H1 (cell line): ENCODE measurements around the gene HOXB6. TPM values are rescaled to one million over a fixed set of nuclear protein-coding genes. Genes with fewer than 3 reads are reported as not detected.

ENCODE experiments used
- CTCF ChIA-PET: fragments of 300-600 bp; sonication (Branson Sonifier 250); formaldehyde crosslinking; loops from one replicate; lab custom pipeline; 2021; ENCODE audit not compliant: partially characterized antibody; lab: Charles Lee
- POLR2A ChIA-PET: fragments of 300-600 bp; sonication (Branson Sonifier 250); formaldehyde crosslinking; loops from one replicate; lab custom pipeline; 2021; ENCODE audit warnings: inconsistent platforms; ENCODE audit not compliant: partially characterized antibody; lab: Charles Lee
- DNase-seq, 2 experiments: peaks; one replicate each; pipeline versions ENCODE4 v3.0.0 to v3.0.0-alpha.2; 2010 to 2022; ENCODE audit warnings: low spot score in 2 of 2, low read depth in 1 of 2, mixed read lengths in 1 of 2
- FAIRE-seq: peaks from 2 replicates; lab custom pipeline; 2011; peaks lifted over from hg19 to GRCh38; lab: Jason Lieb, UNC
- H2AFZ ChIP-seq: 2 replicates; pipeline ENCODE4 v1.8.1; 2012; ENCODE audit warnings: low read length, inconsistent platforms
- H2AK5ac ChIP-seq: 2 replicates; pipeline ENCODE4 v1.6.1; 2013; ENCODE audit warnings: low read depth, low read length
- H2BK120ac ChIP-seq: replicated peaks from 2 replicates; pipeline ENCODE3; 2013; ENCODE audit warnings: low read depth, low read length, inconsistent platforms
- H2BK12ac ChIP-seq: 2 replicates; pipeline ENCODE4 v1.6.1; 2013; ENCODE audit warnings: low read depth, low read length
- H2BK15ac ChIP-seq: 2 replicates; pipeline ENCODE4 v1.6.1; 2013; ENCODE audit warnings: low read length
- H2BK20ac ChIP-seq: 2 replicates; pipeline ENCODE4 v1.6.1; 2013; ENCODE audit warnings: low read length
- H2BK5ac ChIP-seq: 2 replicates; pipeline ENCODE4 v1.6.1; 2013; ENCODE audit warnings: low read depth, low read length
- H3K14ac ChIP-seq: 2 replicates; pipeline ENCODE4 v1.6.1; 2013; ENCODE audit warnings: inconsistent platforms; ENCODE audit not compliant: insufficient read length
- H3K18ac ChIP-seq: 2 replicates; pipeline ENCODE4 v1.6.1; 2013; ENCODE audit warnings: low read length; ENCODE audit errors: extremely low read depth
- H3K23ac ChIP-seq: 2 replicates; pipeline ENCODE4 v1.6.1; 2013; ENCODE audit warnings: inconsistent platforms; ENCODE audit not compliant: insufficient read length
- H3K23me2 ChIP-seq: 2 replicates; pipeline ENCODE4 v1.6.1; 2013; ENCODE audit warnings: low read depth, low read length
- H3K27ac ChIP-seq: 2 replicates; pipeline ENCODE4 v1.6.1; 2011; ENCODE audit warnings: low read depth, low read length, inconsistent platforms
- H3K27me3 ChIP-seq, 4 experiments: replicated peaks in 1 of 4; 1 replicate in 1 of 4; 2 replicates in 3 of 4; pipeline versions ENCODE4 v1.6.1 to v1.8.1; 2011 to 2013; ENCODE audit warnings: low read length in 3 of 4, mild to moderate bottlenecking in 3 of 4, inconsistent platforms in 2 of 4, mixed read lengths in 2 of 4, moderate library complexity in 1 of 4; ENCODE audit not compliant: control insufficient read depth in 3 of 4, insufficient read depth in 3 of 4; ENCODE audit errors: extremely low read depth in 1 of 4
- H3K36me3 ChIP-seq, 4 experiments: 2 replicates each; pipeline versions ENCODE4 v1.6.1 to v1.8.1; 2011 to 2013; ENCODE audit warnings: mild to moderate bottlenecking in 4 of 4, low read length in 3 of 4, moderate library complexity in 2 of 4, control low read depth in 1 of 4, inconsistent platforms in 1 of 4; ENCODE audit not compliant: insufficient read depth in 4 of 4, control insufficient read depth in 2 of 4
- H3K4ac ChIP-seq: replicated peaks from 2 replicates; pipeline ENCODE3; 2013; ENCODE audit warnings: low read length, low read depth, mixed read lengths, inconsistent platforms; ENCODE audit not compliant: insufficient read length
- H3K4me1 ChIP-seq, 4 experiments: replicated peaks in 1 of 4; 1 replicate in 1 of 4; 2 replicates in 3 of 4; pipeline versions ENCODE4 v1.6.1 to v1.8.1; 2011 to 2013; ENCODE audit warnings: low read length in 3 of 4, inconsistent platforms in 2 of 4, mixed read lengths in 1 of 4; ENCODE audit not compliant: insufficient read depth in 4 of 4, control insufficient read depth in 3 of 4
- H3K4me2 ChIP-seq, 2 experiments: 2 replicates each; pipeline versions ENCODE4 v1.6.1 to v1.8.1; 2011 to 2013; ENCODE audit warnings: low read depth in 2 of 2, low read length in 2 of 2, control low read depth in 1 of 2, inconsistent platforms in 1 of 2, mild to moderate bottlenecking in 1 of 2; ENCODE audit not compliant: insufficient read depth in 1 of 2
- H3K4me3 ChIP-seq, 4 experiments: fragments of 200-600, 300-600 bp in 1 of 4; sonication (generic), shearing (Covaris generic), sonication (Bioruptor Twin) in 1 of 4; 2 replicates each; pipeline versions ENCODE4 v1.5.1 to v1.8.1; 2011 to 2016; ENCODE audit warnings: low read length in 4 of 4, low read depth in 3 of 4, control low read depth in 2 of 4, inconsistent platforms in 2 of 4, mild to moderate bottlenecking in 2 of 4, mixed read lengths in 1 of 4, moderate library complexity in 1 of 4; ENCODE audit not compliant: insufficient read depth in 2 of 4; ENCODE audit errors: extremely low read depth in 1 of 4
- H3K56ac ChIP-seq: replicated peaks from 2 replicates; pipeline ENCODE3; 2013; ENCODE audit warnings: low read depth, mild to moderate bottlenecking, mixed read lengths, low read length, inconsistent platforms; ENCODE audit not compliant: insufficient read length
- H3K79me1 ChIP-seq: 2 replicates; pipeline ENCODE4 v1.6.1; 2013; ENCODE audit warnings: low read depth, low read length, control low read depth
- H3K79me2 ChIP-seq, 2 experiments: 2 replicates each; pipeline versions ENCODE4 v1.6.1 to v1.8.1; 2012 to 2013; ENCODE audit warnings: low read length in 2 of 2, mild to moderate bottlenecking in 2 of 2, inconsistent platforms in 1 of 2; ENCODE audit not compliant: insufficient read depth in 2 of 2, control insufficient read depth in 1 of 2
- H3K9ac ChIP-seq, 4 experiments: replicated peaks in 1 of 4; 1 replicate in 1 of 4; 2 replicates in 3 of 4; pipeline versions ENCODE4 v1.6.1 to v1.8.1; 2011 to 2013; ENCODE audit warnings: low read depth in 3 of 4, low read length in 3 of 4, control low read depth in 2 of 4, mild to moderate bottlenecking in 2 of 4, moderate library complexity in 2 of 4, inconsistent platforms in 1 of 4; ENCODE audit errors: extremely low read depth in 1 of 4
- H3K9me3 ChIP-seq, 2 experiments: 2 replicates each; pipeline versions ENCODE4 v1.6.1 to v1.8.1; 2012 to 2013; ENCODE audit warnings: mild to moderate bottlenecking in 2 of 2, moderate library complexity in 2 of 2, control low read depth in 1 of 2, inconsistent platforms in 1 of 2, low read depth in 1 of 2, low read length in 1 of 2, mixed read lengths in 1 of 2; ENCODE audit not compliant: insufficient read depth in 2 of 2
- H4K20me1 ChIP-seq, 2 experiments: replicated peaks in 1 of 2; 2 replicates each; pipeline versions ENCODE3 to v1.8.1; 2011 to 2013; ENCODE audit warnings: inconsistent platforms in 2 of 2, low read length in 2 of 2, mild to moderate bottlenecking in 1 of 2; ENCODE audit not compliant: insufficient read depth in 2 of 2, control insufficient read depth in 1 of 2
- H4K5ac ChIP-seq: 2 replicates; pipeline ENCODE4 v1.6.1; 2013; ENCODE audit warnings: low read length, low read depth, mixed read lengths, inconsistent platforms; ENCODE audit not compliant: insufficient read length
- H4K8ac ChIP-seq: 2 replicates; pipeline ENCODE4 v1.8.0; 2013; ENCODE audit warnings: mild to moderate bottlenecking, moderate library complexity, low read length, inconsistent platforms; ENCODE audit not compliant: insufficient read depth; ENCODE audit errors: extremely low read depth
- H4K91ac ChIP-seq: replicated peaks from 2 replicates; pipeline ENCODE3; 2013; ENCODE audit warnings: low read length, mixed read lengths, inconsistent platforms; ENCODE audit not compliant: insufficient read length
- ASH2L ChIP-seq: fragments of 200-600, 300-600 bp; sonication (generic); IDR thresholded peaks from one replicate; pipeline ENCODE4 v1.7.1; 2017; ENCODE audit warnings: low read length
- BRCA1 ChIP-seq: IDR thresholded peaks from 2 replicates; pipeline ENCODE4 v1.6.1; 2012; ENCODE audit warnings: low read depth, low read length, improper control_type of control experiment
- CHD1 ChIP-seq: IDR thresholded peaks from 2 replicates; pipeline ENCODE4 v1.6.1; 2012; ENCODE audit warnings: low read depth, low read length, improper control_type of control experiment
- EZH2 ChIP-seq: fragments of 200-600 bp; sonication (generic); IDR thresholded peaks from 2 replicates; pipeline ENCODE4 v1.7.1; 2012; ENCODE audit warnings: low read depth, mild to moderate bottlenecking, moderate library complexity, low read length, inconsistent platforms; ENCODE audit not compliant: severe bottlenecking
- KDM1A ChIP-seq: fragments of 200-600, 300-600 bp; sonication (generic); IDR thresholded peaks from 2 replicates; pipeline ENCODE4 v1.7.1; 2016; ENCODE audit warnings: mild to moderate bottlenecking, low read length, borderline replicate concordance
- POLR2A ChIP-seq, 2 experiments: IDR thresholded peaks; 1 replicate in 1 of 2; 2 replicates in 1 of 2; pipeline ENCODE4 v1.6.1; 2011; ENCODE audit warnings: low read depth in 2 of 2, low read length in 2 of 2, mild to moderate bottlenecking in 2 of 2; ENCODE audit errors: control extremely low read depth in 1 of 2
- RNF2 ChIP-seq: fragments of 200-900, 300-1000 bp; sonication (generic); IDR thresholded peaks from 2 replicates; pipeline ENCODE4 v1.7.1; 2016; ENCODE audit warnings: borderline replicate concordance, low read depth, mild to moderate bottlenecking, antibody characterized with exemption, low read length; ENCODE audit not compliant: poor library complexity, severe bottlenecking; ENCODE audit errors: missing control alignments
- SIN3A ChIP-seq, 2 experiments: IDR thresholded peaks in 1 of 2; conservative IDR thresholded peaks in 1 of 2; 2 replicates each; pipeline ENCODE4 v1.6.1; 2011 to 2012; ENCODE audit warnings: low read length in 2 of 2, improper control_type of control experiment in 1 of 2, low read depth in 1 of 2, mild to moderate bottlenecking in 1 of 2
- SIX5 ChIP-seq: IDR thresholded peaks from 2 replicates; pipeline ENCODE4 v1.6.1; 2011; ENCODE audit warnings: mild to moderate bottlenecking, low read depth, low read length
- SUZ12 ChIP-seq: fragments of 200-600 bp; sonication (generic); IDR thresholded peaks from 2 replicates; pipeline ENCODE4 v1.6.1; 2012; ENCODE audit warnings: mild to moderate bottlenecking, inconsistent platforms, low read length, moderate library complexity, mixed read lengths
- TBP ChIP-seq: IDR thresholded peaks from 2 replicates; pipeline ENCODE4 v1.6.1; 2011; ENCODE audit warnings: low read depth, low read length, improper control_type of control experiment
- WGBS, 2 experiments: shearing (Covaris generic) in 1 of 2; methylation state at CpG; one replicate each; pipeline versions ENCODE4 v1.1.6 to v1.1.7; 2013 to 2015; ENCODE audit warnings: low lambda C conversion rate in 2 of 2, mixed read lengths in 2 of 2, inconsistent platforms in 1 of 2, low coverage in 1 of 2, missing lambda C conversion rate in 1 of 2; ENCODE audit not compliant: insufficient replicate concordance in 2 of 2, insufficient coverage in 1 of 2, insufficient read length in 1 of 2; ENCODE audit errors: extremely low coverage in 1 of 2, missing lambda C conversion rate in 1 of 2; 5-methylcytosine and 5-hydroxymethylcytosine counted together
- polyA plus RNA-seq, 7 experiments: library from polyadenylated mRNA; depleted of rRNA in 3 of 7; stranded (reverse) in 5 of 7; unstranded in 2 of 7; fragments of >200 nt in 5 of 7; fragments of 200-250 nt in 2 of 7; gene quantifications; 1 replicate in 5 of 7; 2 replicates in 1 of 7; 4 replicates in 1 of 7; pipeline versions ENCODE4 v1.2.1 to v1.2.3, GENCODE V29; 2011 to 2013; ENCODE audit warnings: missing spikeins in 2 of 7, mixed read lengths in 2 of 7
- total RNA-seq: library from RNA; stranded (reverse); fragmentation: NEBNext Ultra II Directional; extraction: Animal tissue kit (Norgen Biotek cat#: 25700); gene quantifications from 2 replicates; pipeline ENCODE4 v1.2.1, GENCODE V29; 2021

Gene HOXB6
- total and polyA plus RNA-seq, 2 of the 8 experiments (the other 6 are each of a cell fraction or from before 2014, with no cell fraction given): not detected

DNA sequence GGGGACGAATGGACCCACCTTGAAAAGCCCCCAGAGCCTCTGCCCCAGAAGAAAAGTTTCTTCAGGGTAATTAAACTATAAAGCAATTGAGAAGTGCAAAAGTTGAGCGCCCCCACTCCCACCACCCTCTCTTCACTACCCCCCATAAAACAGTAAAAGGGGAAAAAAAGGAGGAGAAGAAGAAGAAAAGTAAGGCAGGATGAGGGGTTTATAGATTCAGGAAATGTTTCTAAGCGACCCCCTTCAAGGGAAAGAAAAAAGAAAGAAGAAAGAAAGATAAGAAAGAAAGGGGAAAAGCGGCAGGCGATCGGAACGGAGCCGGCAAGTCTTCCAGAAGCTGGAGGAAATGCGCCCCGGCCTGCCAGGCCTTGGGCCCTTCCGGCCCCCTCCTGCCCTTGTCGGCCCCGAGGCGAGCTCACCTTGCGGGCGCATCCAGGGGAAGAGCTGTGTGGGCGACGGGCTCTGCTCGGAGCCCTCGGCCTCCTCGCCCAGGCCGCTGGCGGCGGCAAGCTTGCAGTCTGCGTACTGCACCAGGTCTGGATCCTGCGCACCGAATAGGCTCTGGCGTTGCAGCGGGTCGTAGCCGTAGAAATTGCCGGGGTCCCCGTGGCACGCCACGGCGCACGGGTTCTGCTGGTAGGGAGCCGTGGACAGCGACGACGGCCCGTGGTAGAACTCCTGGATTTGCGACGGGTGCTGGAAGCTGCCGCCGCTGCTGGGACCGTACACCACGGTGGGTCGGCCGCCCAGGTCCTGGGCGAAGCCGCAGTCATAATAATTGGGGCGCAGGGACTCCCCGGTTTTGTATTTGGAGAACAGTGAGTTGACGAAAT lies 9.3 kb upstream of the HOXB6 start:
- H2AFZ ChIP-seq: no peak overlapping the region
- POLR2A ChIA-PET: interaction anchor here (1.7 to 2.0 kb wide), 2 partner anchors 11 to 50 kb away, joined by 3 to 4 read pairs; no protein-coding TSS in a partner anchor
- H3K23ac ChIP-seq: no peak overlapping the region
- no peak overlapping the region for H2BK5ac ChIP-seq
- H3K27me3 ChIP-seq: peaks cover 98 to 100% (median 99%) of the 10 kb centered on the region in 4 experiments
- WGBS, 2 experiments: 4% methylated on average over 35 of the region's 55 CpGs; no CpG with 5 or more reads in 1 of the 2 experiments
- DNase-seq: no peak
- H3K4me2 ChIP-seq: peak overlapping the region in 1 of 2 experiments; percentile 26; a peak in 2 of 4 replicates
- no peak overlapping the region for H3K14ac ChIP-seq
- H4K5ac ChIP-seq: no peak overlapping the region
- no peaks in the 10 kb centered on the region for H3K79me2 ChIP-seq
- H3K27ac ChIP-seq: no peak overlapping the region
- no peak overlapping the region; the same call in 1 of the 2 replicates for H2BK12ac ChIP-seq
- no peak overlapping the region for H3K18ac ChIP-seq
- H4K8ac ChIP-seq: no peak overlapping the region; the same call in 1 of the 2 replicates
- H3K36me3 ChIP-seq: peaks cover 0 to 18% (median 0%) of the 10 kb centered on the region in 4 experiments; a peak in 1 of 8 replicates
- H2AK5ac ChIP-seq: no peak overlapping the region
- no peak overlapping the region; the same call in 1 of the 2 replicates for H2BK15ac ChIP-seq
- H3K4me1 ChIP-seq: peaks cover 0 to 7% (median 4%) of the 10 kb centered on the region in 4 experiments; a peak in 5 of 7 replicates
- no peak overlapping the region for H2BK120ac ChIP-seq
- H3K9me3 ChIP-seq: no peaks in the 10 kb centered on the region; a peak in 1 of 4 replicates
- no peak overlapping the region for H2BK20ac ChIP-seq
- H3K56ac ChIP-seq: no peak overlapping the region
- 0 out of 2 replicates have a peak, but pooled peaks cover 2% of the 10 kb centered on the region for H3K23me2 ChIP-seq
- H3K4ac ChIP-seq: no peak overlapping the region
- FAIRE-seq: no peak
- H4K20me1 ChIP-seq: peaks cover 18 to 34% of the 10 kb centered on the region in 2 experiments
- no peak overlapping the region for H3K9ac ChIP-seq
- H3K79me1 ChIP-seq: no peaks in the 10 kb centered on the region
- H3K4me3 ChIP-seq: no peak overlapping the region
- CTCF ChIA-PET: interaction anchor here (1.0 to 5.4 kb wide), 11 partner anchors 9 to 611 kb away, joined by 3 to 30 read pairs (median 4); partner anchors contain the start of genes HOXB5 and HOXB9
- H4K91ac ChIP-seq: no peak overlapping the region
- TF ChIP-seq KDM1A: no peak
- no peak for TF ChIP-seq ASH2L
- TF ChIP-seq CHD1: no peak
- TF ChIP-seq TBP: no peak; the same call in 1 of the 2 replicates
- no peak for TF ChIP-seq BRCA1
- peak; percentile 97 for TF ChIP-seq RNF2
- TF ChIP-seq EZH2: peak; percentile 99
- no peak for TF ChIP-seq POLR2A (IDR thresholded peaks at IDR 0.05; ENCODE audit: control extremely low read depth in 1 of 2, low read depth in 2 of 2, low read length in 2 of 2)
- TF ChIP-seq SIN3A (conservative IDR thresholded peaks at IDR 0.05 in 1 of 2, IDR thresholded peaks at IDR 0.05 in 1 of 2; ENCODE audit: low read depth in 1 of 2, low read length in 2 of 2): no peak
- no peak for TF ChIP-seq SIX5
- peak; percentile 100 for TF ChIP-seq SUZ12
